WTC11 (cell line): ENCODE data around the gene KLC3.

Experiments
- ATF2 ChIP-seq: sonication (generic); formaldehyde crosslinking; IDR thresholded peaks from 2 replicates; pipeline ENCODE4 v1.8.1; 2022; ENCODE audit warnings: low read depth, missing genetic modification reagents, borderline replicate concordance
- ATF6 ChIP-seq: sonication (generic); formaldehyde crosslinking; IDR thresholded peaks from 2 replicates; pipeline ENCODE4 v1.8.1; 2023; ENCODE audit warnings: mild to moderate bottlenecking, missing genetic modification reagents
- CREB1 ChIP-seq: sonication (generic); formaldehyde crosslinking; IDR thresholded peaks from 2 replicates; pipeline ENCODE4 v1.8.0; 2023; ENCODE audit warnings: mild to moderate bottlenecking, missing genetic modification reagents
- CTCF ChIP-seq: fragments of 200-600 bp; IDR thresholded peaks from 2 replicates; pipeline ENCODE4 v1.8.0; 2022; ENCODE audit warnings: antibody characterized with exemption
- HMGXB4 ChIP-seq: sonication (generic); formaldehyde crosslinking; IDR thresholded peaks from 2 replicates; pipeline ENCODE4 v1.8.1; 2023; ENCODE audit warnings: mild to moderate bottlenecking, moderate library complexity, missing genetic modification reagents
- IRF1 ChIP-seq: sonication (generic); formaldehyde crosslinking; IDR thresholded peaks from 2 replicates; pipeline ENCODE4 v1.8.0; 2023; ENCODE audit warnings: missing genetic modification reagents
- NR2C2 ChIP-seq: sonication (generic); formaldehyde crosslinking; IDR thresholded peaks from 2 replicates; pipeline ENCODE4 v1.8.0; 2022; ENCODE audit warnings: mild to moderate bottlenecking, missing genetic modification reagents
- RELA ChIP-seq: sonication (generic); formaldehyde crosslinking; IDR thresholded peaks from 2 replicates; pipeline ENCODE4 v1.8.1; 2022; ENCODE audit warnings: missing genetic modification reagents, mild to moderate bottlenecking, borderline replicate concordance
- ZNF121 ChIP-seq: sonication (generic); formaldehyde crosslinking; IDR thresholded peaks from 2 replicates; pipeline ENCODE4 v1.8.0; 2023; ENCODE audit warnings: missing genetic modification reagents
- ZNF219 ChIP-seq: sonication (generic); formaldehyde crosslinking; IDR thresholded peaks from 2 replicates; pipeline ENCODE4 v1.8.0; 2023; ENCODE audit warnings: missing genetic modification reagents, mild to moderate bottlenecking, borderline replicate concordance
- TF ChIP-seq, protein P1 (sequence below): sonication (generic); formaldehyde crosslinking; IDR thresholded peaks from 2 replicates; pipeline ENCODE4 v1.8.1; 2022; ENCODE audit warnings: mild to moderate bottlenecking, missing genetic modification reagents, moderate library complexity, borderline replicate concordance

GRCh38 chr19:45340232-45340898 lies at the start of gene KLC3:
- TF ChIP-seq RELA (CRISPR knock-in tag) (no peak), CTCF (no peak), ATF2 (CRISPR knock-in tag) (no peak), ZNF219 (CRISPR knock-in tag) (no peak), CREB1 (no peak), IRF1 (CRISPR knock-in tag) (no peak), ATF6 (CRISPR knock-in tag) (no peak), ZNF121 (CRISPR knock-in tag) (no peak), NR2C2 (CRISPR knock-in tag) (no peak), HMGXB4 (CRISPR knock-in tag) (0 out of 2 replicates have a peak, but pooled peaks have one; percentile 39)
- TF ChIP-seq, protein P1, sequence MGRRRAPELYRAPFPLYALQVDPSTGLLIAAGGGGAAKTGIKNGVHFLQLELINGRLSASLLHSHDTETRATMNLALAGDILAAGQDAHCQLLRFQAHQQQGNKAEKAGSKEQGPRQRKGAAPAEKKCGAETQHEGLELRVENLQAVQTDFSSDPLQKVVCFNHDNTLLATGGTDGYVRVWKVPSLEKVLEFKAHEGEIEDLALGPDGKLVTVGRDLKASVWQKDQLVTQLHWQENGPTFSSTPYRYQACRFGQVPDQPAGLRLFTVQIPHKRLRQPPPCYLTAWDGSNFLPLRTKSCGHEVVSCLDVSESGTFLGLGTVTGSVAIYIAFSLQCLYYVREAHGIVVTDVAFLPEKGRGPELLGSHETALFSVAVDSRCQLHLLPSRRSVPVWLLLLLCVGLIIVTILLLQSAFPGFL = no peak
